Astrocyte (in vitro differentiated cells and primary cell): ENCODE data around the gene BPIFB6.

Experiments
- EZH2 ChIP-seq: IDR thresholded peaks from 2 replicates; pipeline ENCODE4 v1.6.1; 2012; ENCODE audit warnings: mild to moderate bottlenecking, low read length, inconsistent platforms; ENCODE audit not compliant: insufficient read depth
- TF ChIP-seq, protein P1 (sequence below): IDR thresholded peaks from 2 replicates; pipeline ENCODE4 v1.5.1; 2011; ENCODE audit warnings: low read depth, mild to moderate bottlenecking, inconsistent platforms, low read length, moderate library complexity; ENCODE audit not compliant: insufficient read depth

DNA sequence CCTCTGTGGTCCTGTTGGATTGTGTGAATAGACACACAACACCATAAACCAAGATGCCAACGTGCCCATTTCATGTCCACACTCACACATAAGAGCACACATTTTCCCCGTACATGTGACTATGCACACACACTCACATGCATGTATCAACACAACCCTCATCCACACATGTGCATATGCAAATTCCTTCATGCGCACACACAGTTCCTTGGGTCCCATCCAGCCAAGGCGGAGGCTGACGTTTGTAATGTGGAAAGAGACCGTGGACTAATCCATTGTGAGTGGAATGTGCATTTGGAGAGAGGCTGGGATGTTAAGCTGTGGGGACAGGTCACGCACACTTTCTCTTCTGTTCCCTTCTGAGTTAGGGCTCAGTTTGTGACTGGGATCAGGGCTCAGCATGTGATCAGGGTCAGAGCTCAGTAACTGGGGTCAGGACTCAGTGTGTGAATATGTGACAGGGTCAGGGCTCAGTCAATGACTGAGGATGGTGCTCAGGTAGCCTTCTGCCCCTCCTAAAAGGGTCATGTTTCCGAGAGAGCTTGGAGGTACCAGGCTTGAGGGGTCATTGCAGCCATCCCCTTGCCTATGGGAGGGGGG is 24.6 kb upstream of the BPIFB6 start:
- TF ChIP-seq, protein P1, sequence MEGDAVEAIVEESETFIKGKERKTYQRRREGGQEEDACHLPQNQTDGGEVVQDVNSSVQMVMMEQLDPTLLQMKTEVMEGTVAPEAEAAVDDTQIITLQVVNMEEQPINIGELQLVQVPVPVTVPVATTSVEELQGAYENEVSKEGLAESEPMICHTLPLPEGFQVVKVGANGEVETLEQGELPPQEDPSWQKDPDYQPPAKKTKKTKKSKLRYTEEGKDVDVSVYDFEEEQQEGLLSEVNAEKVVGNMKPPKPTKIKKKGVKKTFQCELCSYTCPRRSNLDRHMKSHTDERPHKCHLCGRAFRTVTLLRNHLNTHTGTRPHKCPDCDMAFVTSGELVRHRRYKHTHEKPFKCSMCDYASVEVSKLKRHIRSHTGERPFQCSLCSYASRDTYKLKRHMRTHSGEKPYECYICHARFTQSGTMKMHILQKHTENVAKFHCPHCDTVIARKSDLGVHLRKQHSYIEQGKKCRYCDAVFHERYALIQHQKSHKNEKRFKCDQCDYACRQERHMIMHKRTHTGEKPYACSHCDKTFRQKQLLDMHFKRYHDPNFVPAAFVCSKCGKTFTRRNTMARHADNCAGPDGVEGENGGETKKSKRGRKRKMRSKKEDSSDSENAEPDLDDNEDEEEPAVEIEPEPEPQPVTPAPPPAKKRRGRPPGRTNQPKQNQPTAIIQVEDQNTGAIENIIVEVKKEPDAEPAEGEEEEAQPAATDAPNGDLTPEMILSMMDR = no peak
- TF ChIP-seq EZH2 = no peak
